HepG2 (cell line): ENCODE results near the gene PARP16. TPM values are rescaled to one million over a fixed set of nuclear protein-coding genes. Genes with fewer than 3 reads are reported as not detected.

Experiments used
- AHDC1 ChIP-seq: sonication (generic); formaldehyde crosslinking; IDR thresholded peaks from 2 replicates; pipeline ENCODE4 v1.5.1; 2020; ENCODE audit warnings: mild to moderate bottlenecking, missing genetic modification reagents, borderline replicate concordance
- ETV6 ChIP-seq: sonication (generic); formaldehyde crosslinking; conservative IDR thresholded peaks from 2 replicates; pipeline ENCODE4 v1.4.0; 2020; ENCODE audit warnings: missing genetic modification reagents
- SKI ChIP-seq: fragments of 450-650 bp; IDR thresholded peaks from one replicate; pipeline ENCODE4 v1.6.1; 2018; ENCODE audit warnings: mild to moderate bottlenecking; ENCODE audit not compliant: partially characterized antibody
- THAP11 ChIP-seq: IDR thresholded peaks from 2 replicates; pipeline ENCODE4 v1.6.1; 2016; ENCODE audit warnings: missing biosample characterization, missing genetic modification reagents
- ZHX2 ChIP-seq, 2 experiments: sonication (generic) in 1 of 2; formaldehyde crosslinking in 1 of 2; IDR thresholded peaks; 2 replicates each; pipeline versions ENCODE4 v1.6.1 to v1.9.0; 2014 to 2022; ENCODE audit warnings: antibody characterized with exemption in 1 of 2, borderline replicate concordance in 1 of 2, inconsistent platforms in 1 of 2, low read depth in 1 of 2, missing genetic modification reagents in 1 of 2
- ZNF646 ChIP-seq: sonication (generic); formaldehyde crosslinking; IDR thresholded peaks from 2 replicates; pipeline ENCODE4 v1.9.0; 2021; ENCODE audit warnings: mild to moderate bottlenecking, missing genetic modification reagents
- polyA plus RNA-seq, 8 experiments: library from polyadenylated mRNA; depleted of rRNA in 3 of 8; stranded (reverse) in 7 of 8; unstranded in 1 of 8; fragments of >200 nt; fragmentation: Illumina TruSeq in 4 of 8; extraction: Trizol in 4 of 8; gene quantifications; 2 replicates each; pipeline versions ENCODE4 v1.2.1 to v1.2.3, GENCODE V29; 2011 to 2016; ENCODE audit warnings: low read depth in 4 of 8, missing spikeins in 1 of 8, mixed read lengths in 1 of 8; ENCODE audit not compliant: insufficient read depth in 1 of 8
- total RNA-seq, 5 experiments: library from RNA; depleted of rRNA; stranded (reverse); fragments of >200 nt; fragmentation: Illumina TruSeq; extraction: Trizol; gene quantifications; 2 replicates each; pipeline ENCODE4 v1.2.3, GENCODE V29; 2016; ENCODE audit warnings: low read depth in 1 of 5

The PARP16 gene
- total and polyA plus RNA-seq, 2 of the 13 experiments (the other 11 are each of a cell fraction or from before 2014, with no cell fraction given), result 6.8 to 7.6 TPM

GRCh38 chr15:65286704-65287519 lies at the start of gene PARP16 (continued):
- TF ChIP-seq AHDC1 (CRISPR knock-in tag), result 0 out of 2 replicates have a peak, but pooled peaks have one; percentile 8
- TF ChIP-seq ZHX2 (IDR thresholded peaks at IDR 0.05; ENCODE audit: low read depth), result no peak; the same call in 1 of the 2 replicates
- no peak; the same call in 1 of the 2 replicates for TF ChIP-seq ZHX2 (CRISPR knock-in tag; IDR thresholded peaks at IDR 0.05; ENCODE audit: borderline replicate concordance)
- no peak for TF ChIP-seq ZNF646 (CRISPR knock-in tag)
- peak; percentile 77 for TF ChIP-seq SKI
- TF ChIP-seq THAP11 (CRISPR knock-in tag), result peak; percentile 44; the same call in 1 of the 2 replicates
- no peak for TF ChIP-seq ETV6 (CRISPR knock-in tag)
